Body of pancreas (tissue), 4 donors: Measurements from ENCODE around the gene CGB7. TPM values are rescaled to one million over a fixed set of nuclear protein-coding genes. Genes with fewer than 3 reads are reported as not detected.

Source experiments
- ATAC-seq: fragments of 150-250 bp; one replicate; pipeline ENCODE4 v1.9.1; 2016
- DNase-seq, 4 donors: peaks; one replicate each; pipeline ENCODE4 v3.0.0-alpha.2; 2019
- H3K27ac ChIP-seq, 4 donors: fragments of 200-600 bp; sonication (generic); 1 replicate in 3 of 4; 2 replicates in 1 of 4; pipeline versions ENCODE4 v1.5.1 to v1.6.1; 2016 to 2019; ENCODE audit warnings: mild to moderate bottlenecking in 1 of 4, mixed read lengths in 1 of 4, moderate library complexity in 1 of 4
- H3K27me3 ChIP-seq, 2 donors: fragments of 200-600 bp; sonication (generic); one replicate each; pipeline ENCODE4 v1.6.0; 2016; ENCODE audit warnings: mild to moderate bottlenecking in 1 of 2
- H3K36me3 ChIP-seq, 2 donors: fragments of 200-600 bp; sonication (generic); replicated peaks in 1 of 2; 2 replicates each; pipeline ENCODE4 v1.5.1; 2016; ENCODE audit warnings: low read depth in 2 of 2; ENCODE audit not compliant: insufficient read depth in 1 of 2
- H3K4me1 ChIP-seq: fragments of 200-600 bp; sonication (generic); one replicate; pipeline ENCODE4 v1.6.0; 2016
- H3K4me3 ChIP-seq, 2 donors: fragments of 200-600 bp; sonication (generic); 1 replicate in 1 of 2; 2 replicates in 1 of 2; pipeline ENCODE4 v1.5.1; 2016 to 2019
- H3K9me3 ChIP-seq, 3 donors: fragments of 200-600 bp; sonication (generic); 1 replicate in 2 of 3; 2 replicates in 1 of 3; pipeline ENCODE4 v1.5.1; 2016
- CTCF ChIP-seq, 7 experiments: fragments of 450-650 bp in 4 of 7; fragments of 200-600 bp in 3 of 7; sonication (generic) in 3 of 7; IDR thresholded peaks; one replicate each; pipeline ENCODE4 v1.5.1; 2016 to 2019; ENCODE audit warnings: antibody characterized with exemption in 7 of 7
- POLR2A ChIP-seq, 3 donors: fragments of 450-650 bp; IDR thresholded peaks; one replicate each; pipeline ENCODE4 v1.6.1; 2016; ENCODE audit warnings: antibody characterized with exemption in 3 of 3, mild to moderate bottlenecking in 2 of 3
- WGBS, 2 donors: methylation state at CpG; one replicate each; pipeline ENCODE4 v1.1.5; 2017; 5-methylcytosine and 5-hydroxymethylcytosine counted together
- intact Hi-C: fragments of 100-400 bp; cut with DNase I; formaldehyde crosslinking; loops from one replicate; pipeline ENCODE4 v1.15.1; 2023
- total RNA-seq, 2 donors: library from RNA; depleted of rRNA; stranded (reverse); fragments of >200 nt; gene quantifications; one replicate each; pipeline ENCODE4 v1.1.0, GENCODE V29; 2016

CGB7 gene
- total RNA-seq, 2 donors from 2014 or later = not detected

DNA sequence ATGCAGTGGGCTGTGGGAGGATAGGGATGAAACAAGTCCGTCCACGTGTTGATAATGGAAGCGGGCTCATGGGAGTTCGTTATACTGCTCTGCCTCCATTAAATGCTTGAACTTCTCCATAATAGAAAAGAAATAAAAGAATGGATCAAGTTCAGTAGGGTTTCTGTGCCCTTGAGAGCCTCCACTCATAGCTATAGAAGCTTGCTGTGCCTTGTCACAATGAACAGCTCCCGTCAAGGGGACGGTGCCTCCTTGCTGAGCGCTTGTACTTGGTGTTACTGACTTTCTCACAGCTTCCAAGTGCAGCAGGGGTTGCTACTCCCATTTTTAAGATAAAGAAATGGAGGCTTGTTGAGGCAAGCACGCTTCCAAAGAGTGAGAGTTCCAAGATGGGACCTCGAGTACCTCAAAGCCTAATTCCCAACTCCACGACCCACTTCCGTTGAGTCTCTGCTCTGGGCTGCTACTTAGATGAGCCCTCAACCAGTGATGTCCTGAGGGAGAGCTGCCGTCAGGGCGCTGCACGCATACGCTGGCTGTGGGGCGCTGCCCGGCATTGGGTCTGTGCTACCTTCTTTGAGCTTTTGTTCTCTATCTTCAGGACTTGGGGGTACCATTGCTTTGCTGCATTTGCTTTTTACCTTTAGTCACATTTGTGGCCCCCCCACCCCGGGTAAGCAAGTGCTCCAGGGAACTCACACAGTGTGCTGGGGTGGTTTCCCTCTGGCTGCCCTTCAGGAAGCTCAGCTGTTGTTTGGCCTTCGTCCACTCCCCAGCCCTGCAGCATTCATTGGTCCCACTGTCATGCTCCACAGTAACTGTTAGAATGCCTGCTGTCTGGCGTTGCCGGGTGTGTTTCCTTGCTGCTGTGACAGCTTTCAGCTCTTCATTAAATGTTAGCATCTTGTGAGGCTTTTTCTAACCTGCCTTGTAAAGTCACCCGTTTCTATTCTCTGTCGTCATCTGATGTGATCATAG is 37.2 kb upstream of the CGB7 start:
- H3K9me3 ChIP-seq = no peaks in the 10 kb centered on the region
- DNase-seq (no peak), ATAC-seq (no peak)
- peaks cover 23 to 28% of the 10 kb centered on the region in 2 donors for H3K36me3 ChIP-seq
- no peak overlapping the region for H3K4me3 ChIP-seq
- TF ChIP-seq POLR2A (IDR thresholded peaks at IDR 0.05) (no peak), CTCF (IDR thresholded peaks at IDR 0.05) (no peak)
- peaks cover 15% of the 10 kb centered on the region for H3K4me1 ChIP-seq
- WGBS, 2 donors = 80 to 83% methylated on average over 23 of the region's 23 CpGs
- intact Hi-C loops = loop anchor here (5.0 to 10.0 kb wide), 2 partner anchors 50 to 108 kb away; no protein-coding TSS in a partner anchor
- no peaks in the 10 kb centered on the region for H3K27me3 ChIP-seq
- H3K27ac ChIP-seq = no peak overlapping the region

- Histone ChIP-seq H3K4me1 (peaks cover 26% of the 10 kb centered on the region), H3K9me3 (no peaks in the 10 kb centered on the region), H3K27me3 (no peaks in the 10 kb centered on the region), H3K4me3 (no peak overlapping the region), H3K27ac (no peak overlapping the region), H3K36me3 (peaks cover 10 to 23% of the 10 kb centered on the region in 2 donors)
- intact Hi-C loops = loop anchor here (10.0 kb wide), 1 partner anchor 52 kb away; no protein-coding TSS in a partner anchor
- 91 to 93% methylated on average over 6 of the region's 6 CpGs for whole genome bisulfite sequencing, 2 donors
- TF ChIP-seq CTCF (IDR thresholded peaks at IDR 0.05) = no peak
- ATAC-seq = no peak
- DNase-seq = no peak
These were observed 35.1 kb upstream of the CGB7 start for GRCh38 chr19:49092686-49093085.

GRCh38 chr19:49091391-49092038 is 34.0 kb upstream of the CGB7 start:
- intact Hi-C loops = loop anchor here (10.0 kb wide), 1 partner anchor 53 kb away; no protein-coding TSS in a partner anchor
- Histone ChIP-seq H3K27ac (no peak overlapping the region), H3K27me3 (no peaks in the 10 kb centered on the region), H3K4me1 (peaks cover 33% of the 10 kb centered on the region), H3K9me3 (no peaks in the 10 kb centered on the region), H3K36me3 (peaks cover 10 to 23% of the 10 kb centered on the region in 2 donors), H3K4me3 (no peak overlapping the region)
- DNase-seq (no peak), ATAC-seq (no peak)
- 83 to 91% methylated on average over 17 of the region's 17 CpGs for WGBS, 2 donors
- TF ChIP-seq CTCF (IDR thresholded peaks at IDR 0.05) (no peak), POLR2A (IDR thresholded peaks at IDR 0.05) (no peak)

DNA sequence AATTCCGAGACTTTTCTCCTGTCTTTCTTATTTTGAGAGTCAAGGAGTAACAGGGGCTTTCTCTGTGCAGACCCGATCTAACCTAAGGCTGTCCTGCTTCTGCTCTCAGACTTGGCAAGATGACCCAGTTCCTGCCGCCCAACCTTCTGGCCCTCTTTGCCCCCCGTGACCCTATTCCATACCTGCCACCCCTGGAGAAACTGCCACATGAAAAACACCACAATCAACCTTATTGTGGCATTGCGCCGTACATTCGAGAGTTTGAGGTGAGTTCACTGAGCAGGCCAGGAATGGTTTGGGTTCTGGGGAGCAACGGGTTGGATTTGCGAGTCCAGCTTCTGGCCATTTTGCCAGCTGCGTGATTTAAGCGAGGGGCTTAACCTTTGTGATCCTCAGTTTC is 28.7 kb upstream of the CGB7 start:
- peak overlapping the region in 2 of 4 donors; percentile 79 to 84 for H3K27ac ChIP-seq
- ATAC-seq (no peak), DNase-seq (no peak)
- TF ChIP-seq CTCF (IDR thresholded peaks at IDR 0.05) (no peak), POLR2A (IDR thresholded peaks at IDR 0.05) (no peak)
- peaks cover 7 to 13% of the 10 kb centered on the region in 2 donors for H3K36me3 ChIP-seq
- H3K27me3 ChIP-seq = no peaks in the 10 kb centered on the region
- peak overlapping the region; percentile 50 to 71 for H3K4me3 ChIP-seq
- intact Hi-C loops = no loop called here
- no peaks in the 10 kb centered on the region for H3K9me3 ChIP-seq
- 11 to 14% methylated on average over 11 of the region's 11 CpGs for WGBS, 2 donors
- peaks cover 49% of the 10 kb centered on the region for H3K4me1 ChIP-seq
